ENCODE results near the gene TFIP11.

Gene TFIP11

GRCh38 chr22:26555478-26555877, 43.2 kb upstream of the TFIP11 start:
- TF ChIP-seq MYC (IDR thresholded peaks at IDR 0.05; ENCODE audit: low read depth, low read length), result no peak
- TF ChIP-seq MAX (IDR thresholded peaks at IDR 0.05; ENCODE audit: low read depth, low read length), result no peak
- no peak for TF ChIP-seq POLR2A (IDR thresholded peaks at IDR 0.05; ENCODE audit: extremely low read depth, insufficient read length)
- TF ChIP-seq CTCF (IDR thresholded peaks at IDR 0.05; ENCODE audit: low read depth, low read length), result no peak
- DNase-seq (ENCODE audit: low read depth), result no peak
- H3K4me3 ChIP-seq (ENCODE audit: low read depth, low read length), result no peak overlapping the region

GRCh38 chr22:26554956-26555355, 42.7 kb upstream of the TFIP11 start:
- DNase-seq (ENCODE audit: low read depth), result no peak
- no peak for TF ChIP-seq CTCF (IDR thresholded peaks at IDR 0.05; ENCODE audit: low read depth, low read length)
- no peak for TF ChIP-seq POLR2A (IDR thresholded peaks at IDR 0.05; ENCODE audit: extremely low read depth, insufficient read length)
- TF ChIP-seq MYC (IDR thresholded peaks at IDR 0.05; ENCODE audit: low read depth, low read length), result no peak
- no peak for TF ChIP-seq MAX (IDR thresholded peaks at IDR 0.05; ENCODE audit: low read depth, low read length)
- H3K4me3 ChIP-seq (ENCODE audit: low read depth, low read length), result no peak overlapping the region

- no peak for TF ChIP-seq CTCF (IDR thresholded peaks at IDR 0.05; ENCODE audit: low read depth, low read length)
- TF ChIP-seq POLR2A (IDR thresholded peaks at IDR 0.05; ENCODE audit: extremely low read depth, insufficient read length), result no peak
- TF ChIP-seq MAX (IDR thresholded peaks at IDR 0.05; ENCODE audit: low read depth, low read length), result no peak
- no peak for TF ChIP-seq MYC (IDR thresholded peaks at IDR 0.05; ENCODE audit: low read depth, low read length)
- H3K4me3 ChIP-seq (ENCODE audit: low read depth, low read length), result no peak overlapping the region
- peak; percentile 34 for DNase-seq (ENCODE audit: low read depth)
Observed at GRCh38 chr22:26553056-26553752, 40.9 kb upstream of the TFIP11 start.

GRCh38 chr22:26552466-26552865, 40.2 kb upstream of the TFIP11 start:
- H3K4me3 ChIP-seq (ENCODE audit: low read depth, low read length), result no peak overlapping the region
- TF ChIP-seq MYC (IDR thresholded peaks at IDR 0.05; ENCODE audit: low read depth, low read length) (no peak), POLR2A (IDR thresholded peaks at IDR 0.05; ENCODE audit: extremely low read depth, insufficient read length) (no peak), MAX (IDR thresholded peaks at IDR 0.05; ENCODE audit: low read depth, low read length) (no peak), CTCF (IDR thresholded peaks at IDR 0.05; ENCODE audit: low read depth, low read length) (no peak)
- DNase-seq (ENCODE audit: low read depth), result peak; percentile 85

GRCh38 chr22:26551568-26551967, 39.3 kb upstream of the TFIP11 start:
- TF ChIP-seq POLR2A (IDR thresholded peaks at IDR 0.05; ENCODE audit: extremely low read depth, insufficient read length) (no peak), CTCF (IDR thresholded peaks at IDR 0.05; ENCODE audit: low read depth, low read length) (no peak), MAX (IDR thresholded peaks at IDR 0.05; ENCODE audit: low read depth, low read length) (no peak), MYC (IDR thresholded peaks at IDR 0.05; ENCODE audit: low read depth, low read length) (no peak)
- H3K4me3 ChIP-seq (ENCODE audit: low read depth, low read length), result no peak overlapping the region
- DNase-seq (ENCODE audit: low read depth), result no peak

Measured in NB4 (cell line).